ENCODE results near the gene CADPS.

The CADPS gene

GRCh38 chr3:62774221-62774620 lies 101.0 kb downstream of the CADPS start:
- H3K27ac ChIP-seq: no peak overlapping the region
- no peak for TF ChIP-seq ZFX (IDR thresholded peaks at IDR 0.05)
- TF ChIP-seq, protein P1, sequence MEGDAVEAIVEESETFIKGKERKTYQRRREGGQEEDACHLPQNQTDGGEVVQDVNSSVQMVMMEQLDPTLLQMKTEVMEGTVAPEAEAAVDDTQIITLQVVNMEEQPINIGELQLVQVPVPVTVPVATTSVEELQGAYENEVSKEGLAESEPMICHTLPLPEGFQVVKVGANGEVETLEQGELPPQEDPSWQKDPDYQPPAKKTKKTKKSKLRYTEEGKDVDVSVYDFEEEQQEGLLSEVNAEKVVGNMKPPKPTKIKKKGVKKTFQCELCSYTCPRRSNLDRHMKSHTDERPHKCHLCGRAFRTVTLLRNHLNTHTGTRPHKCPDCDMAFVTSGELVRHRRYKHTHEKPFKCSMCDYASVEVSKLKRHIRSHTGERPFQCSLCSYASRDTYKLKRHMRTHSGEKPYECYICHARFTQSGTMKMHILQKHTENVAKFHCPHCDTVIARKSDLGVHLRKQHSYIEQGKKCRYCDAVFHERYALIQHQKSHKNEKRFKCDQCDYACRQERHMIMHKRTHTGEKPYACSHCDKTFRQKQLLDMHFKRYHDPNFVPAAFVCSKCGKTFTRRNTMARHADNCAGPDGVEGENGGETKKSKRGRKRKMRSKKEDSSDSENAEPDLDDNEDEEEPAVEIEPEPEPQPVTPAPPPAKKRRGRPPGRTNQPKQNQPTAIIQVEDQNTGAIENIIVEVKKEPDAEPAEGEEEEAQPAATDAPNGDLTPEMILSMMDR (conservative IDR thresholded peaks at IDR 0.05): no peak

- TF ChIP-seq, protein P1 (conservative IDR thresholded peaks at IDR 0.05): no peak
- TF ChIP-seq ZFX (IDR thresholded peaks at IDR 0.05): no peak
- H3K27ac ChIP-seq: no peak overlapping the region
Measured at GRCh38 chr3:62771331-62772072, 103.7 kb downstream of the CADPS start.

DNA sequence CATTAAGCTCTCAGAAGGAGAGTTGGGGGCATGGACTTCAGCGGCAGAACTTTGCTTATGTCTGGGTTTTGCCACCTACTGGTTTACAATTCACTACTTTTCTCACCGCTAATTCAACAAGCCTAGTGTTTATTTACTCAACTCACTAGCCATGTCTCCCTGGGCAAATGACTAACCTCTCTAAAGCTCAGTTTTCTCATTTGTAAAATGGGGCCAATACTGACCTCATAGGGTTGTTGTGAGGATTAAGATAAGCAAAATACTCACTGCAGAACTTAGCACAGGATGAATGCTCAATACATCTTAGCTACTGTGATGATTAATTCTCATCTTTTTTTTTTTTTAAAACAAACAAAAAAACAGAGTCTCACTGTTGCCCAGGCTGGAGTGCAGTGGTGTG lies 106.3 kb downstream of the CADPS start:
- no peak for TF ChIP-seq ZFX (IDR thresholded peaks at IDR 0.05)
- TF ChIP-seq, protein P1 (conservative IDR thresholded peaks at IDR 0.05): no peak
- H3K27ac ChIP-seq: no peak overlapping the region

GRCh38 chr3:62761711-62762110 lies 113.5 kb downstream of the CADPS start:
- TF ChIP-seq, protein P1 (conservative IDR thresholded peaks at IDR 0.05): no peak
- no peak for TF ChIP-seq ZFX (IDR thresholded peaks at IDR 0.05)
- no peak overlapping the region for H3K27ac ChIP-seq

- TF ChIP-seq, protein P1 (conservative IDR thresholded peaks at IDR 0.05): no peak
- no peak for TF ChIP-seq ZFX (IDR thresholded peaks at IDR 0.05)
Measured at GRCh38 chr3:62761311-62761710, 113.9 kb downstream of the CADPS start.

DNA sequence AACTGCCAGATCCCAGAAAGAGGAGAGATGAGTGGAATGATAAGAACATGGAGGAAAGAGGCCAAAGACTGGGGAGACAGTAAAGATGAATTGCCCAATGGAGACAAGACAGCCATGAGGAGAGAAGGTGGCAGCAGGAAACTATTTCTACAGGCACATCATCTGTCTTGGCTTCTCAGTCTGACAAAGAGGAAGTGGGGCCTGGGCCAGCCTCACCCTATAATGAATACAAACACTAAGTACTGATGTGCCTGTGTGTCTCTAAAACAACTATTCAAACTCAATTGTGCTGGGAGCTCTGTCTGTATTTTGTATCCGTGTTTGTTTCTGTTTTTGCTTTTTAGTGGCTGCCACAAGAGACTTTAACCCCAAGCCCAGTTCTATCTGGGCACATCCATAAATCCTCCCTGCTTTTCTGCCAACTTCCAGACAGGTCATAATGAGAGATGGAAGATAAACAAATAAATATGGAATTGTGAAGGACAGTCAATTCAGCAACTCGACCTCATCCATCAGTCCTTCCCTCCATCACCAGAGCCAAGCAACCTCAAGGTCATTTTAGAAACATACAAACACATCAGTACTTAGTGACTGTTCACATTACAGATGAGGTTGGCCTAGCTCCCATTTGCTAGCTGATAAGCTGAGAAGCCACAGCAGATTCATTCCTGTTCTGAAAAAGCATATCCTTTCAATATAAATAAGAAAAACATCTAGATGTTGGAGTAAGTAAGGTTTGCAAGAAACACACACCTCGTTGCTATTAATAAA lies 116.7 kb downstream of the CADPS start:
- no peak for TF ChIP-seq ZFX (IDR thresholded peaks at IDR 0.05)
- TF ChIP-seq, protein P1 (conservative IDR thresholded peaks at IDR 0.05): no peak

More at GRCh38 chr3:62761311-62761710, 113.9 kb downstream of the CADPS start:
- no peak overlapping the region for H3K27ac ChIP-seq

DNA sequence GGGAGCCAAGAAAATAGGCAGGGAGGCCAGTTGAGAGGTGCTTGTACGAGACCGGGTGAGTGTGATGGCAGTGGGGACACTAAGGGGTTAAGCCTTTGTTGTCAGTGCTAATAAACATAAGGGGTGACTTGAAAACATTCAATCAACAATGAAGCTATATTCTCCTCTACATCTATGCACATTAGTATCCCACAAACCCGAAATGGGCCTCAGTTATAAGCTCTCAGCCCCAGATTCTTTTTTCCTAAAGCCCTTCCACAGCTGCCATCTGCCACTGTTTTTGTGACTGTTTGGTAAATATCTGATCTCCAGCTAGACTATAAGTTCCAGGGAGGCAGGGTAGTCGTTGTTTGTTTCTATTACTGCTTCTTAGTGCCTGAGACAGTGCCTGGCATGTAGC lies 118.2 kb downstream of the CADPS start:
- TF ChIP-seq, protein P1 (conservative IDR thresholded peaks at IDR 0.05): no peak
- no peak for TF ChIP-seq ZFX (IDR thresholded peaks at IDR 0.05)
- H3K27ac ChIP-seq: no peak overlapping the region

More for the DNA sequence above, 116.7 kb downstream of the CADPS start:
- no peak overlapping the region for H3K27ac ChIP-seq
